H1 (cell line): ENCODE measurements around the gene RENBP. TPM values are rescaled to one million over a fixed set of nuclear protein-coding genes. Genes with fewer than 3 reads are reported as not detected.

Source experiments
- CTCF ChIA-PET: fragments of 300-600 bp; sonication (Branson Sonifier 250); formaldehyde crosslinking; loops from one replicate; lab custom pipeline; 2021; ENCODE audit not compliant: partially characterized antibody; lab: Charles Lee
- POLR2A ChIA-PET: fragments of 300-600 bp; sonication (Branson Sonifier 250); formaldehyde crosslinking; loops from one replicate; lab custom pipeline; 2021; ENCODE audit warnings: inconsistent platforms; ENCODE audit not compliant: partially characterized antibody; lab: Charles Lee
- DNase-seq, 2 experiments: peaks; one replicate each; pipeline versions ENCODE4 v3.0.0 to v3.0.0-alpha.2; 2010 to 2022; ENCODE audit warnings: low spot score in 2 of 2, low read depth in 1 of 2, mixed read lengths in 1 of 2
- FAIRE-seq: peaks from 2 replicates; lab custom pipeline; 2011; peaks lifted over from hg19 to GRCh38; lab: Jason Lieb, UNC
- H2AFZ ChIP-seq: 2 replicates; pipeline ENCODE4 v1.8.1; 2012; ENCODE audit warnings: low read length, inconsistent platforms
- H2AK5ac ChIP-seq: 2 replicates; pipeline ENCODE4 v1.6.1; 2013; ENCODE audit warnings: low read depth, low read length
- H2BK120ac ChIP-seq: replicated peaks from 2 replicates; pipeline ENCODE3; 2013; ENCODE audit warnings: low read depth, low read length, inconsistent platforms
- H2BK12ac ChIP-seq: 2 replicates; pipeline ENCODE4 v1.6.1; 2013; ENCODE audit warnings: low read depth, low read length
- H2BK15ac ChIP-seq: 2 replicates; pipeline ENCODE4 v1.6.1; 2013; ENCODE audit warnings: low read length
- H2BK20ac ChIP-seq: 2 replicates; pipeline ENCODE4 v1.6.1; 2013; ENCODE audit warnings: low read length
- H2BK5ac ChIP-seq: 2 replicates; pipeline ENCODE4 v1.6.1; 2013; ENCODE audit warnings: low read depth, low read length
- H3K14ac ChIP-seq: 2 replicates; pipeline ENCODE4 v1.6.1; 2013; ENCODE audit warnings: inconsistent platforms; ENCODE audit not compliant: insufficient read length
- H3K18ac ChIP-seq: 2 replicates; pipeline ENCODE4 v1.6.1; 2013; ENCODE audit warnings: low read length; ENCODE audit errors: extremely low read depth
- H3K23ac ChIP-seq: 2 replicates; pipeline ENCODE4 v1.6.1; 2013; ENCODE audit warnings: inconsistent platforms; ENCODE audit not compliant: insufficient read length
- H3K23me2 ChIP-seq: 2 replicates; pipeline ENCODE4 v1.6.1; 2013; ENCODE audit warnings: low read depth, low read length
- H3K27ac ChIP-seq: 2 replicates; pipeline ENCODE4 v1.6.1; 2011; ENCODE audit warnings: low read depth, low read length, inconsistent platforms
- H3K27me3 ChIP-seq, 4 experiments: replicated peaks in 1 of 4; 1 replicate in 1 of 4; 2 replicates in 3 of 4; pipeline versions ENCODE4 v1.6.1 to v1.8.1; 2011 to 2013; ENCODE audit warnings: low read length in 3 of 4, mild to moderate bottlenecking in 3 of 4, inconsistent platforms in 2 of 4, mixed read lengths in 2 of 4, moderate library complexity in 1 of 4; ENCODE audit not compliant: control insufficient read depth in 3 of 4, insufficient read depth in 3 of 4; ENCODE audit errors: extremely low read depth in 1 of 4
- H3K36me3 ChIP-seq, 4 experiments: 2 replicates each; pipeline versions ENCODE4 v1.6.1 to v1.8.1; 2011 to 2013; ENCODE audit warnings: mild to moderate bottlenecking in 4 of 4, low read length in 3 of 4, moderate library complexity in 2 of 4, control low read depth in 1 of 4, inconsistent platforms in 1 of 4; ENCODE audit not compliant: insufficient read depth in 4 of 4, control insufficient read depth in 2 of 4
- H3K4ac ChIP-seq: replicated peaks from 2 replicates; pipeline ENCODE3; 2013; ENCODE audit warnings: low read length, low read depth, mixed read lengths, inconsistent platforms; ENCODE audit not compliant: insufficient read length
- H3K4me1 ChIP-seq, 4 experiments: replicated peaks in 1 of 4; 1 replicate in 1 of 4; 2 replicates in 3 of 4; pipeline versions ENCODE4 v1.6.1 to v1.8.1; 2011 to 2013; ENCODE audit warnings: low read length in 3 of 4, inconsistent platforms in 2 of 4, mixed read lengths in 1 of 4; ENCODE audit not compliant: insufficient read depth in 4 of 4, control insufficient read depth in 3 of 4
- H3K4me2 ChIP-seq, 2 experiments: 2 replicates each; pipeline versions ENCODE4 v1.6.1 to v1.8.1; 2011 to 2013; ENCODE audit warnings: low read depth in 2 of 2, low read length in 2 of 2, control low read depth in 1 of 2, inconsistent platforms in 1 of 2, mild to moderate bottlenecking in 1 of 2; ENCODE audit not compliant: insufficient read depth in 1 of 2
- H3K4me3 ChIP-seq, 4 experiments: fragments of 200-600, 300-600 bp in 1 of 4; sonication (generic), shearing (Covaris generic), sonication (Bioruptor Twin) in 1 of 4; 2 replicates each; pipeline versions ENCODE4 v1.5.1 to v1.8.1; 2011 to 2016; ENCODE audit warnings: low read length in 4 of 4, low read depth in 3 of 4, control low read depth in 2 of 4, inconsistent platforms in 2 of 4, mild to moderate bottlenecking in 2 of 4, mixed read lengths in 1 of 4, moderate library complexity in 1 of 4; ENCODE audit not compliant: insufficient read depth in 2 of 4; ENCODE audit errors: extremely low read depth in 1 of 4
- H3K56ac ChIP-seq: replicated peaks from 2 replicates; pipeline ENCODE3; 2013; ENCODE audit warnings: low read depth, mild to moderate bottlenecking, mixed read lengths, low read length, inconsistent platforms; ENCODE audit not compliant: insufficient read length
- H3K79me1 ChIP-seq: 2 replicates; pipeline ENCODE4 v1.6.1; 2013; ENCODE audit warnings: low read depth, low read length, control low read depth
- H3K79me2 ChIP-seq, 2 experiments: 2 replicates each; pipeline versions ENCODE4 v1.6.1 to v1.8.1; 2012 to 2013; ENCODE audit warnings: low read length in 2 of 2, mild to moderate bottlenecking in 2 of 2, inconsistent platforms in 1 of 2; ENCODE audit not compliant: insufficient read depth in 2 of 2, control insufficient read depth in 1 of 2
- H3K9ac ChIP-seq, 4 experiments: replicated peaks in 1 of 4; 1 replicate in 1 of 4; 2 replicates in 3 of 4; pipeline versions ENCODE4 v1.6.1 to v1.8.1; 2011 to 2013; ENCODE audit warnings: low read depth in 3 of 4, low read length in 3 of 4, control low read depth in 2 of 4, mild to moderate bottlenecking in 2 of 4, moderate library complexity in 2 of 4, inconsistent platforms in 1 of 4; ENCODE audit errors: extremely low read depth in 1 of 4
- H3K9me3 ChIP-seq, 2 experiments: 2 replicates each; pipeline versions ENCODE4 v1.6.1 to v1.8.1; 2012 to 2013; ENCODE audit warnings: mild to moderate bottlenecking in 2 of 2, moderate library complexity in 2 of 2, control low read depth in 1 of 2, inconsistent platforms in 1 of 2, low read depth in 1 of 2, low read length in 1 of 2, mixed read lengths in 1 of 2; ENCODE audit not compliant: insufficient read depth in 2 of 2
- H4K20me1 ChIP-seq, 2 experiments: replicated peaks in 1 of 2; 2 replicates each; pipeline versions ENCODE3 to v1.8.1; 2011 to 2013; ENCODE audit warnings: inconsistent platforms in 2 of 2, low read length in 2 of 2, mild to moderate bottlenecking in 1 of 2; ENCODE audit not compliant: insufficient read depth in 2 of 2, control insufficient read depth in 1 of 2
- H4K5ac ChIP-seq: 2 replicates; pipeline ENCODE4 v1.6.1; 2013; ENCODE audit warnings: low read length, low read depth, mixed read lengths, inconsistent platforms; ENCODE audit not compliant: insufficient read length
- H4K8ac ChIP-seq: 2 replicates; pipeline ENCODE4 v1.8.0; 2013; ENCODE audit warnings: mild to moderate bottlenecking, moderate library complexity, low read length, inconsistent platforms; ENCODE audit not compliant: insufficient read depth; ENCODE audit errors: extremely low read depth
- H4K91ac ChIP-seq: replicated peaks from 2 replicates; pipeline ENCODE3; 2013; ENCODE audit warnings: low read length, mixed read lengths, inconsistent platforms; ENCODE audit not compliant: insufficient read length
- CREB1 ChIP-seq: IDR thresholded peaks from 2 replicates; pipeline ENCODE4 v1.6.1; 2012; ENCODE audit warnings: inconsistent platforms
- EP300 ChIP-seq, 2 experiments: IDR thresholded peaks; 1 replicate in 1 of 2; 2 replicates in 1 of 2; pipeline ENCODE4 v1.6.1; 2011 to 2012; ENCODE audit warnings: low read depth in 2 of 2, low read length in 2 of 2, mild to moderate bottlenecking in 2 of 2, borderline replicate concordance in 1 of 2, inconsistent platforms in 1 of 2, moderate library complexity in 1 of 2
- JUND ChIP-seq: IDR thresholded peaks from 2 replicates; pipeline ENCODE4 v1.6.1; 2011; ENCODE audit warnings: mild to moderate bottlenecking, improper control_type of control experiment, low read length
- PHF8 ChIP-seq: fragments of 200-600 bp; sonication (generic); conservative IDR thresholded peaks from 2 replicates; pipeline ENCODE4 v1.7.1; 2012; ENCODE audit warnings: low read depth, mild to moderate bottlenecking, inconsistent platforms, low read length, moderate library complexity
- SP4 ChIP-seq: IDR thresholded peaks from 2 replicates; pipeline ENCODE4 v1.6.1; 2012; ENCODE audit warnings: low read length, inconsistent platforms
- TAF1 ChIP-seq: IDR thresholded peaks from 2 replicates; pipeline ENCODE4 v1.6.1; 2011; ENCODE audit warnings: mild to moderate bottlenecking, low read depth, low read length
- YY1 ChIP-seq: IDR thresholded peaks from 2 replicates; pipeline ENCODE4 v1.6.1; 2011; ENCODE audit warnings: low read depth, mild to moderate bottlenecking, low read length
- WGBS, 2 experiments: shearing (Covaris generic) in 1 of 2; methylation state at CpG; one replicate each; pipeline versions ENCODE4 v1.1.6 to v1.1.7; 2013 to 2015; ENCODE audit warnings: low lambda C conversion rate in 2 of 2, mixed read lengths in 2 of 2, inconsistent platforms in 1 of 2, low coverage in 1 of 2, missing lambda C conversion rate in 1 of 2; ENCODE audit not compliant: insufficient replicate concordance in 2 of 2, insufficient coverage in 1 of 2, insufficient read length in 1 of 2; ENCODE audit errors: extremely low coverage in 1 of 2, missing lambda C conversion rate in 1 of 2; 5-methylcytosine and 5-hydroxymethylcytosine counted together
- polyA plus RNA-seq, 7 experiments: library from polyadenylated mRNA; depleted of rRNA in 3 of 7; stranded (reverse) in 5 of 7; unstranded in 2 of 7; fragments of >200 nt in 5 of 7; fragments of 200-250 nt in 2 of 7; gene quantifications; 1 replicate in 5 of 7; 2 replicates in 1 of 7; 4 replicates in 1 of 7; pipeline versions ENCODE4 v1.2.1 to v1.2.3, GENCODE V29; 2011 to 2013; ENCODE audit warnings: missing spikeins in 2 of 7, mixed read lengths in 2 of 7
- total RNA-seq: library from RNA; stranded (reverse); fragmentation: NEBNext Ultra II Directional; extraction: Animal tissue kit (Norgen Biotek cat#: 25700); gene quantifications from 2 replicates; pipeline ENCODE4 v1.2.1, GENCODE V29; 2021
- TF ChIP-seq, protein P1 (sequence below): IDR thresholded peaks from 2 replicates; pipeline ENCODE4 v1.6.1; 2012; ENCODE audit warnings: low read length, inconsistent platforms

Gene RENBP
- total and polyA plus RNA-seq, 2 of the 8 experiments (the other 6 are each of a cell fraction or from before 2014, with no cell fraction given): 12.4 to 21.8 TPM

- peaks cover 30 to 40% of the 10 kb centered on the region in 2 experiments for H3K79me2 ChIP-seq
- no peaks in the 10 kb centered on the region for H3K27me3 ChIP-seq
- CTCF ChIA-PET: interaction anchor here (2.5 to 11.2 kb wide), 2 partner anchors 24 to 42 kb away, joined by 8 to 102 read pairs; partner anchors contain the start of gene RENBP
- peak within 1 kb of the TSS; percentile 92 to 99 (median 95) for H3K4me3 ChIP-seq
- H3K23ac ChIP-seq: no peak within 1 kb of the TSS
- peak within 1 kb of the TSS; percentile 98 for H3K4ac ChIP-seq
- H3K9me3 ChIP-seq: no peaks in the 10 kb centered on the region
- FAIRE-seq: peak; percentile 57
- peak within 1 kb of the TSS; percentile 100 for H4K8ac ChIP-seq
- peaks cover 2% of the 10 kb centered on the region; the same call in 1 of the 2 replicates for H3K79me1 ChIP-seq
- peak within 1 kb of the TSS; percentile 90; the same call in 1 of the 2 replicates for H2AK5ac ChIP-seq
- peak within 1 kb of the TSS; percentile 97 for H3K56ac ChIP-seq
- peak within 1 kb of the TSS; percentile 100 for H4K91ac ChIP-seq
- H3K9ac ChIP-seq: peak within 1 kb of the TSS; percentile 95 to 100 (median 99)
- no peak within 1 kb of the TSS for H2BK20ac ChIP-seq
- peaks cover 8% of the 10 kb centered on the region; the same call in 1 of the 2 replicates for H3K23me2 ChIP-seq
- H4K20me1 ChIP-seq: peaks cover 18 to 21% of the 10 kb centered on the region in 2 experiments
- H2BK15ac ChIP-seq: no peak within 1 kb of the TSS
- H3K27ac ChIP-seq: peak within 1 kb of the TSS; percentile 99
- WGBS, 2 experiments: 0% methylated on average over 31 of the region's 96 CpGs; no CpG with 5 or more reads in 1 of the 2 experiments
- DNase-seq: peak in 1 of 2 experiments; percentile 86
- peak within 1 kb of the TSS; percentile 98 for H4K5ac ChIP-seq
- H2BK120ac ChIP-seq: peak within 1 kb of the TSS; percentile 83
- POLR2A ChIA-PET: interaction anchor here (0.6 to 4.6 kb wide), 35 partner anchors 10 to 399 kb away, joined by 3 to 43 read pairs (median 4); partner anchors contain the start of genes ARHGAP4, IRAK1, L1CAM and SRPK3
- peak within 1 kb of the TSS; percentile 66 to 69 for H3K4me2 ChIP-seq
- no peaks in the 10 kb centered on the region for H3K36me3 ChIP-seq
- peaks cover 4 to 24% (median 12%) of the 10 kb centered on the region in 4 experiments for H3K4me1 ChIP-seq
- H2BK12ac ChIP-seq: peak within 1 kb of the TSS; percentile 99; the same call in 1 of the 2 replicates
- H3K18ac ChIP-seq: peak within 1 kb of the TSS; percentile 96
- no peak within 1 kb of the TSS for H2AFZ ChIP-seq
- H3K14ac ChIP-seq: no peak within 1 kb of the TSS
- H2BK5ac ChIP-seq: peak within 1 kb of the TSS; percentile 99
- TF ChIP-seq, protein P1, sequence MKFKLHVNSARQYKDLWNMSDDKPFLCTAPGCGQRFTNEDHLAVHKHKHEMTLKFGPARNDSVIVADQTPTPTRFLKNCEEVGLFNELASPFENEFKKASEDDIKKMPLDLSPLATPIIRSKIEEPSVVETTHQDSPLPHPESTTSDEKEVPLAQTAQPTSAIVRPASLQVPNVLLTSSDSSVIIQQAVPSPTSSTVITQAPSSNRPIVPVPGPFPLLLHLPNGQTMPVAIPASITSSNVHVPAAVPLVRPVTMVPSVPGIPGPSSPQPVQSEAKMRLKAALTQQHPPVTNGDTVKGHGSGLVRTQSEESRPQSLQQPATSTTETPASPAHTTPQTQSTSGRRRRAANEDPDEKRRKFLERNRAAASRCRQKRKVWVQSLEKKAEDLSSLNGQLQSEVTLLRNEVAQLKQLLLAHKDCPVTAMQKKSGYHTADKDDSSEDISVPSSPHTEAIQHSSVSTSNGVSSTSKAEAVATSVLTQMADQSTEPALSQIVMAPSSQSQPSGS: peak; percentile 81; the same call in 1 of the 2 replicates
- peak; percentile 84 for TF ChIP-seq JUND
- 0 out of 3 replicates have a peak, but pooled peaks of 1 of the 2 experiments have one; percentile 43 for TF ChIP-seq EP300 (IDR thresholded peaks at IDR 0.05; ENCODE audit: borderline replicate concordance in 1 of 2, low read depth in 2 of 2, low read length in 2 of 2)
- TF ChIP-seq CREB1: peak; percentile 72
- TF ChIP-seq TAF1: peak; percentile 91
- TF ChIP-seq SP4: no peak
- peak; percentile 64 for TF ChIP-seq PHF8
- peak; percentile 91 for TF ChIP-seq YY1
Measured at GRCh38 chrX:153971450-153972367, 27.3 kb upstream of the RENBP start, which contains the start of gene HCFC1. Gene HCFC1, minus strand, starts transcription at chrX:153971818. Its CDS starts 978 bp downstream, at chrX:153970840.
